ENCODE measurements around the gene PRRT2.

GRCh38 chr16:29818082-29818481 lies 6.1 kb downstream of the PRRT2 start:
- TF ChIP-seq CTCF (conservative IDR thresholded peaks at IDR 0.05; ENCODE audit: low read length) (no peak), EZH2phosphoT487 (IDR thresholded peaks at IDR 0.05; ENCODE audit: borderline replicate concordance, low read depth, low read length) (no peak)

Measured in OCI-LY7 (cell line).